GM12892 (cell line): ENCODE measurements around the gene ZFR2.
A peak's percentile ranks its signal among the peaks of the same experiment; 100 is the strongest.
"Not testable (repeated sequence)": the region's sequence is repeated elsewhere in the genome, so short reads cannot be mapped to it uniquely, and the experiment has no call there.

Source experiments
- DNase-seq: peaks from one replicate; pipeline ENCODE4 v3.0.0; 2011; ENCODE audit not compliant: insufficient read length
- FAIRE-seq: peaks from 2 replicates; lab custom pipeline; 2011; peaks lifted over from hg19 to GRCh38; lab: Jason Lieb, UNC
- POLR2A ChIP-seq: IDR thresholded peaks from 2 replicates; pipeline ENCODE4 v1.6.1; 2011; ENCODE audit warnings: low read depth, low read length, control low read depth
- POLR2AphosphoS5 ChIP-seq: IDR thresholded peaks from 2 replicates; pipeline ENCODE4 v1.6.1; 2011; ENCODE audit warnings: low read depth, low read length, control low read depth
- TAF1 ChIP-seq: IDR thresholded peaks from 2 replicates; pipeline ENCODE4 v1.6.1; 2011; ENCODE audit warnings: low read depth, mild to moderate bottlenecking, control low read depth, low read length, borderline replicate concordance

The ZFR2 gene

DNA sequence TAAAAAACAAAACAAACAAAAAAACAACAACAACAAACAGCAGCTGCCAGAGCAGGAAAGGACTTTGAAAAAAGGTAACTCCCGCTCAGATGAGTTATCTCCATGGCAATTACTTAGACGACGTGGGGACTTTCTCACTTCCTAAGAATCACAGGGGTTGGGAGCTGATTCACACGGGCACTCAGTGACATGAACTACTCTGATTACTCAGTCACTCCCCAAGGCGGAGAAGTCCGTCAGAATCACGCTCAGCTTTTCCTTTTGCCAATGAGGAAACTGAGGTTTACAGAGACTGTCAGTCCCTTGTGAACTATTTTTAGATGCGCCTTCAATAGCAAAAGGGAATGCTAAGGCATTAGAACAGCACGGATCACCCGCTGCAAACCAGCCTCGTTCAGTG lies 50.4 kb downstream of the ZFR2 start:
- TF ChIP-seq POLR2AphosphoS5 (no peak), POLR2A (no peak), TAF1 (no peak)
- DNase-seq (no peak), FAIRE-seq (no peak)

DNA sequence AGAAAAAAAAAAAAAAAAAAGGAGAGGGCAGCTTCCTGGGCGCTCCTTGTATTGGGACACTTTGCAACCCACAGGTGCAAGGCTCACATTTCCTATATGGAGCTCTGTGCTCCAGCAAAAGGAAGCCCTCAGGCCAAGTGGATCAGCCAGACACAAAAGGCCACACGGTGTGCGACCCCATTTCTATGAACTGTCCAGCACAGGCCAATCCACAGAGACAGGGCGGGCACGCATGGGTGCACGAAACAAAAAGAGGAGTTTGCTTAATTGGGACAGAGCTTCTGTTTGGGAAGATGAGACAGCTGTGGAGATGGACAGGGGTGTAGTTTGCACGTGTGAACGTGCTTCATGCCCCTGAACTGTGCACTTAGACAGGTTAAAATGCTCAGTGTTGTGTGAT lies 51.1 kb downstream of the ZFR2 start:
- TF ChIP-seq POLR2A (no peak), POLR2AphosphoS5 (no peak), TAF1 (no peak)
- DNase-seq (no peak), FAIRE-seq (peak; percentile 24)

GRCh38 chr19:3816566-3817218 lies 52.1 kb downstream of the ZFR2 start:
- FAIRE-seq (no peak), DNase-seq (no peak)
- no peak for TF ChIP-seq POLR2AphosphoS5
- TF ChIP-seq TAF1 = no peak
- TF ChIP-seq POLR2A = no peak

- FAIRE-seq, DNase-seq: not testable (repeated sequence)
These were observed 52.7 kb downstream of the ZFR2 start for GRCh38 chr19:3816148-3816547.

GRCh38 chr19:3814648-3815047 lies 54.2 kb downstream of the ZFR2 start:
- DNase-seq = no peak
- TF ChIP-seq TAF1 = no peak
- FAIRE-seq = no peak

- DNase-seq (no peak), FAIRE-seq (no peak)
- TF ChIP-seq TAF1 (no peak), POLR2A (no peak), POLR2AphosphoS5 (no peak)
These were observed 55.1 kb downstream of the ZFR2 start for GRCh38 chr19:3813473-3814392.

- FAIRE-seq (peak; percentile 36), DNase-seq (no peak)
- TF ChIP-seq POLR2AphosphoS5 (no peak), TAF1 (no peak), POLR2A (no peak)
These were observed 58.0 kb downstream of the ZFR2 start for GRCh38 chr19:3810708-3811355.

DNA sequence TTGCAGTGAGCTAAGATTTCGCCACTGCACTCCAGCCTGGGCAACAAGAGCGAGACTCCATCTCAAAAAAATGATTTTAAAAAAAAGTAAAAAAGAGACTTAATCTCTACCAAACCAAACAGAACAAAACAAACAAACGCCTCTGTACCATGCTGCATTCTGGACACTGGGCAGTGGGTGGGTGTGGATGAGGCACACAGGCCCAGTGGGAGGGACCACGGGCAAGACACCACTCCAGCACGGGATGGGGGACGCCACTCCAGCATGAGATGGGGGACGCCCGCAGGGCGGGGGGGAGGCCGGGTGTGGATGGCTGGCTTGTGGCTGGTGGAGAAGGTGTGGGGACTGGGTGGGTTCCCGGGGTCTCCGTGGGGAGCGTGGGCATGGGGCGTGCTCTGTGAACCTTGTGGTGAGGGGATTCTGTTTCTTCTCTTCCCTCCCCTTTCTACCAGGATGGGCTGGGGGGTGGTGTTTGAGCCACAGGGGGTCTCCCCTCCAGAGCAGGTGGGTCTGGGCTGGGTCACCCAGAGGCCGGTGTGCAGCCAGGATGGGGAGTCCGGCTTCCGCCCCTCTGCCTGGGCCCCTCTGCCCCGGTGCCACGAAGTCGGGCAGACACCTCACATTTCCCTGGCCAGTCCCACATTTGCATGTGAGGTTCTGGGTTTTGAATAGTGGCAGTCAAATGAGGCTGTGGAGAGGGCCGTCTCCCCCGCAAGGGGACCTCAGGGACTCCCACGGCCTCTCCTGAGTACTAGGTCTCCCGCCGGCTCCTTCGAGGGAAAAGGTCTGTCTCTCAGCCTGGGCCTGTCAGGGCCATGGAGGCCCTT lies 58.7 kb downstream of the ZFR2 start:
- TF ChIP-seq POLR2A = no peak
- no peak for TF ChIP-seq TAF1
- no peak for TF ChIP-seq POLR2AphosphoS5

DNA sequence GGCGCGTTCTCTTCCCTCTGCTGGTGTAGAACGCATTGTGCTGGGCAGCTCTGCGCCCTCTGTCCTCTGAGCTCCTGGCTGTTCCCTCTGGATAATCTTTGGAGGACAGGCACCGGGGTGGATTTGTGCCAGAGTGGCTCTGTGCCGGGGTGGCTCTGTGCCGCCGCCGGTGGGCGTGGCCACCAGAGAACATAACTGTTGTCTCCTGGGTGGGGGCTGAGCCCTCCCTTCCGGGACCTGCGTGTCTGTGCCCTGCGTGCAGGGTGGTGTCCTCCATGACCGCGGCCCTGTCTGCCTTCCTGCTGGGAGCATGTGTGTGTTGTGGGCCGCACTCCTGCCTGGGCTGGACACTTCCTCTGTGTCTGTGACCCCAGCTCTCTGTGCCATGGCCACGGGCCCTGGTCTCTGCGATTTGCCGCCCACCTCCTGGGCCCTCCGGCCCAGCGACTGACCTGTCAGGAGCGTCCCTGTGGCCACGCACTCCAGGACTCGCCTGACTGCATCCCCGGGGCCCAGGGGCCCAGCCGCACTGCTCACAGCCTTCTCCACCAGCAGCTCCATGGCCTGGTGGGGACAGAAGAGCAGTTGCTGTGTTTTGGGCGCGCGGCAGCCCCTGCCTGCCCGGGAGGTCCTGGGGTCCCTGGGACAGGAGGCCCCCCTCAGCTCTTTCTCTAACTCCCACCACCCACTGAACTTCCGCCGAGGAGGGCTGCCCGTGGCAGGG lies 60.3 kb downstream of the ZFR2 start:
- TF ChIP-seq POLR2A = no peak
- no peak for TF ChIP-seq TAF1
- TF ChIP-seq POLR2AphosphoS5 = no peak
- FAIRE-seq (no peak), DNase-seq (no peak)

More for the DNA sequence above, 58.7 kb downstream of the ZFR2 start:
- FAIRE-seq (peak; percentile 71), DNase-seq (no peak)

- no peak for FAIRE-seq
- TF ChIP-seq POLR2AphosphoS5 (no peak; the same call in 1 of the 2 replicates), TAF1 (no peak), POLR2A (no peak)
- DNase-seq = no peak
These were observed 61.1 kb downstream of the ZFR2 start for GRCh38 chr19:3807574-3808354.
